Liver (tissue), 3 donors: ENCODE data around the gene UQCRC1.

Experiments used
- ATF3 ChIP-seq: IDR thresholded peaks from 2 replicates; pipeline ENCODE4 v1.6.1; 2016; ENCODE audit warnings: antibody characterized with exemption
- EGR1 ChIP-seq, 2 donors: IDR thresholded peaks; 2 replicates each; pipeline ENCODE4 v1.6.1; 2016 to 2018; ENCODE audit warnings: antibody characterized with exemption in 2 of 2, low read depth in 2 of 2
- FOXA1 ChIP-seq: IDR thresholded peaks from 2 replicates; pipeline ENCODE4 v1.6.1; 2016; ENCODE audit warnings: antibody characterized with exemption
- GABPA ChIP-seq, 2 donors: IDR thresholded peaks in 1 of 2; conservative IDR thresholded peaks in 1 of 2; 2 replicates each; pipeline ENCODE4 v1.6.1; 2016; ENCODE audit warnings: antibody characterized with exemption in 2 of 2, mild to moderate bottlenecking in 1 of 2, moderate library complexity in 1 of 2
- HNF4G ChIP-seq: IDR thresholded peaks from 2 replicates; pipeline ENCODE4 v1.6.1; 2016; ENCODE audit warnings: antibody characterized with exemption
- JUND ChIP-seq, 2 donors: IDR thresholded peaks; 2 replicates each; pipeline ENCODE4 v1.6.1; 2016; ENCODE audit warnings: antibody characterized with exemption in 2 of 2
- RAD21 ChIP-seq, 2 donors: IDR thresholded peaks; 2 replicates each; pipeline ENCODE4 v1.6.1; 2016; ENCODE audit warnings: antibody characterized with exemption in 2 of 2, mild to moderate bottlenecking in 2 of 2
- REST ChIP-seq: IDR thresholded peaks from 2 replicates; pipeline ENCODE4 v1.6.1; 2016; ENCODE audit warnings: antibody characterized with exemption, mild to moderate bottlenecking
- SP1 ChIP-seq: IDR thresholded peaks from 2 replicates; pipeline ENCODE4 v1.6.1; 2018; ENCODE audit warnings: antibody characterized with exemption, mild to moderate bottlenecking
- TAF1 ChIP-seq: conservative IDR thresholded peaks from 2 replicates; pipeline ENCODE4 v1.6.1; 2016; ENCODE audit warnings: antibody characterized with exemption, mild to moderate bottlenecking
- YY1 ChIP-seq: IDR thresholded peaks from 2 replicates; pipeline ENCODE4 v1.6.1; 2016; ENCODE audit warnings: antibody characterized with exemption, mild to moderate bottlenecking
- TF ChIP-seq, protein P1 (sequence below): fragments of 150-350 bp; IDR thresholded peaks from 2 replicates; pipeline ENCODE4 v1.5.1; 2017; ENCODE audit warnings: improper control_type of control experiment, low read depth, low read length; ENCODE audit not compliant: missing input control
- TF ChIP-seq, protein P2 (sequence below): IDR thresholded peaks from 2 replicates; pipeline ENCODE4 v1.6.1; 2016; ENCODE audit warnings: antibody characterized with exemption
- TF ChIP-seq, protein P3 (sequence below): IDR thresholded peaks from 2 replicates; pipeline ENCODE4 v1.6.1; 2016; ENCODE audit warnings: antibody characterized with exemption
- donor health status: healthy.
- donor health status: healthy.

GRCh38 chr3:48567500-48567899 is 41.9 kb downstream of the UQCRC1 start:
- TF ChIP-seq, protein P1, sequence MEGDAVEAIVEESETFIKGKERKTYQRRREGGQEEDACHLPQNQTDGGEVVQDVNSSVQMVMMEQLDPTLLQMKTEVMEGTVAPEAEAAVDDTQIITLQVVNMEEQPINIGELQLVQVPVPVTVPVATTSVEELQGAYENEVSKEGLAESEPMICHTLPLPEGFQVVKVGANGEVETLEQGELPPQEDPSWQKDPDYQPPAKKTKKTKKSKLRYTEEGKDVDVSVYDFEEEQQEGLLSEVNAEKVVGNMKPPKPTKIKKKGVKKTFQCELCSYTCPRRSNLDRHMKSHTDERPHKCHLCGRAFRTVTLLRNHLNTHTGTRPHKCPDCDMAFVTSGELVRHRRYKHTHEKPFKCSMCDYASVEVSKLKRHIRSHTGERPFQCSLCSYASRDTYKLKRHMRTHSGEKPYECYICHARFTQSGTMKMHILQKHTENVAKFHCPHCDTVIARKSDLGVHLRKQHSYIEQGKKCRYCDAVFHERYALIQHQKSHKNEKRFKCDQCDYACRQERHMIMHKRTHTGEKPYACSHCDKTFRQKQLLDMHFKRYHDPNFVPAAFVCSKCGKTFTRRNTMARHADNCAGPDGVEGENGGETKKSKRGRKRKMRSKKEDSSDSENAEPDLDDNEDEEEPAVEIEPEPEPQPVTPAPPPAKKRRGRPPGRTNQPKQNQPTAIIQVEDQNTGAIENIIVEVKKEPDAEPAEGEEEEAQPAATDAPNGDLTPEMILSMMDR: no peak
- TF ChIP-seq, protein P2, sequence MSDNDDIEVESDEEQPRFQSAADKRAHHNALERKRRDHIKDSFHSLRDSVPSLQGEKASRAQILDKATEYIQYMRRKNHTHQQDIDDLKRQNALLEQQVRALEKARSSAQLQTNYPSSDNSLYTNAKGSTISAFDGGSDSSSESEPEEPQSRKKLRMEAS: no peak
- TF ChIP-seq, protein P3, sequence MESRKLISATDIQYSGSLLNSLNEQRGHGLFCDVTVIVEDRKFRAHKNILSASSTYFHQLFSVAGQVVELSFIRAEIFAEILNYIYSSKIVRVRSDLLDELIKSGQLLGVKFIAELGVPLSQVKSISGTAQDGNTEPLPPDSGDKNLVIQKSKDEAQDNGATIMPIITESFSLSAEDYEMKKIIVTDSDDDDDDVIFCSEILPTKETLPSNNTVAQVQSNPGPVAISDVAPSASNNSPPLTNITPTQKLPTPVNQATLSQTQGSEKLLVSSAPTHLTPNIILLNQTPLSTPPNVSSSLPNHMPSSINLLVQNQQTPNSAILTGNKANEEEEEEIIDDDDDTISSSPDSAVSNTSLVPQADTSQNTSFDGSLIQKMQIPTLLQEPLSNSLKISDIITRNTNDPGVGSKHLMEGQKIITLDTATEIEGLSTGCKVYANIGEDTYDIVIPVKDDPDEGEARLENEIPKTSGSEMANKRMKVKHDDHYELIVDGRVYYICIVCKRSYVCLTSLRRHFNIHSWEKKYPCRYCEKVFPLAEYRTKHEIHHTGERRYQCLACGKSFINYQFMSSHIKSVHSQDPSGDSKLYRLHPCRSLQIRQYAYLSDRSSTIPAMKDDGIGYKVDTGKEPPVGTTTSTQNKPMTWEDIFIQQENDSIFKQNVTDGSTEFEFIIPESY: no peak
- TF ChIP-seq FOXA1 (no peak), REST (no peak), GABPA (IDR thresholded peaks at IDR 0.05 in 1 of 2, conservative IDR thresholded peaks at IDR 0.05 in 1 of 2) (no peak), SP1 (no peak), TAF1 (no peak), JUND (IDR thresholded peaks at IDR 0.05) (no peak), EGR1 (IDR thresholded peaks at IDR 0.05; ENCODE audit: low read depth in 2 of 2) (no peak), RAD21 (IDR thresholded peaks at IDR 0.05) (no peak), ATF3 (no peak), YY1 (no peak), HNF4G (no peak)
